Smooth muscle cell (in vitro differentiated cells): ENCODE results near the gene OAS3. TPM values are rescaled to one million over a fixed set of nuclear protein-coding genes. Genes with fewer than 3 reads are reported as not detected.

Experiments
- DNase-seq: peaks from one replicate; lab custom pipeline; 2025; ENCODE audit not compliant: unreplicated experiment; lab: John Stamatoyannopoulos, UW
- H2AFZ ChIP-seq: fragments of 200-600 bp; sonication (generic); 2 replicates; pipeline ENCODE4 v1.6.0; 2016; ENCODE audit warnings: antibody characterized with exemption, low read depth, mild to moderate bottlenecking
- H3F3A ChIP-seq: fragments of 200-600 bp; sonication (generic); 2 replicates; pipeline ENCODE4 v1.6.0; 2017; ENCODE audit warnings: antibody characterized with exemption, low read depth
- H3K27ac ChIP-seq: fragments of 200-600 bp; sonication (generic); 2 replicates; pipeline ENCODE4 v1.5.1; 2016; ENCODE audit warnings: low read depth, mild to moderate bottlenecking
- H3K27me3 ChIP-seq: fragments of 200-600 bp; sonication (generic); 2 replicates; pipeline ENCODE4 v1.6.1; 2016; ENCODE audit warnings: low read depth, mild to moderate bottlenecking
- H3K36me3 ChIP-seq: fragments of 200-600 bp; sonication (generic); 2 replicates; pipeline ENCODE4 v1.5.1; 2016; ENCODE audit warnings: low read depth
- H3K4me1 ChIP-seq: fragments of 200-600 bp; sonication (generic); 2 replicates; pipeline ENCODE4 v1.5.1; 2016; ENCODE audit warnings: low read depth
- H3K4me2 ChIP-seq: fragments of 200-600 bp; sonication (generic); 2 replicates; pipeline ENCODE4 v1.6.0; 2016; ENCODE audit warnings: mild to moderate bottlenecking
- H3K4me3 ChIP-seq: fragments of 200-600 bp; sonication (generic); 2 replicates; pipeline ENCODE4 v1.5.1; 2016; ENCODE audit warnings: mild to moderate bottlenecking
- H3K79me2 ChIP-seq: fragments of 200-600 bp; sonication (generic); 2 replicates; pipeline ENCODE4 v1.6.0; 2016; ENCODE audit warnings: low read depth, mild to moderate bottlenecking
- H3K9ac ChIP-seq: fragments of 200-600 bp; sonication (generic); 2 replicates; pipeline ENCODE4 v1.6.0; 2016; ENCODE audit warnings: low read depth
- H3K9me3 ChIP-seq: fragments of 200-600 bp; sonication (generic); replicated peaks from 2 replicates; pipeline ENCODE4 v1.5.1; 2016; ENCODE audit warnings: low read depth
- H4K20me1 ChIP-seq: fragments of 200-600 bp; sonication (generic); 2 replicates; pipeline ENCODE4 v1.6.0; 2016; ENCODE audit warnings: low read depth
- WGBS: methylation state at CpG from one replicate; pipeline ENCODE4 v1.1.7; 2016; ENCODE audit warnings: low lambda C conversion rate; 5-methylcytosine and 5-hydroxymethylcytosine counted together
- polyA plus RNA-seq: library from polyadenylated mRNA; unstranded; fragments of >200 nt; fragmentation: Nextera tagmentation; extraction: Ambion mirVana; gene quantifications from 2 replicates; pipeline ENCODE4 v1.2.1, GENCODE V29; 2016
- total RNA-seq: library from RNA; depleted of rRNA; stranded (reverse); fragments of >200 nt; gene quantifications from 2 replicates; pipeline ENCODE4 v1.2.3, GENCODE V29; 2014
- TF ChIP-seq, protein P1 (sequence below): fragments of 200-600 bp; sonication (generic); IDR thresholded peaks from 2 replicates; pipeline ENCODE4 v1.5.1; 2017; ENCODE audit warnings: borderline replicate concordance, mild to moderate bottlenecking, antibody characterized with exemption; ENCODE audit not compliant: insufficient read depth, poor library complexity, severe bottlenecking

The OAS3 gene
- total and polyA plus RNA-seq, 2 experiments from 2014 or later: 1.1 TPM; not detected in 1

DNA sequence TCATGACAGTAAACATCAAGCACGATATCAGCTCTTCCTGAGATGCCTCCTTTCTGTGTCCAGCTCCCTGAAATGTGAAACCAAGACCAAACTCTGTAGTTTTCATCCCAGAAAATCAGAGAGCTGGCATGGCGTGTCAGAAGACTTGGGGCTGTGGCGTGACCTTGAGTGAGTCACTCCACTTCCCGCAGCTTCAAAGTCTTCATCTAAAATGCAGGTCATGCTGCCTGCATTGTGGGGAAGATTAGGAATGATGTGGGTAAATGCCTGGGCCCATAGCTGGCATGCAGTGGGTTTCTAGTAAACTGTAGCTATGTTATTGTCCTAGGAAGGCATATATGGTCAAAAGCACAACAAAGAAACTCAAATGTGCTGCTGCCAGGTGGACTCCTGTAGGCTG lies 68.9 kb downstream of the OAS3 start:
- Histone ChIP-seq H3K4me3 (no peak overlapping the region), H3K4me2 (no peak overlapping the region), H2AFZ (no peak overlapping the region), H3K36me3 (no peaks in the 10 kb centered on the region), H3K27ac (peak overlapping the region; percentile 42), H3K9me3 (no peaks in the 10 kb centered on the region), H4K20me1 (no peaks in the 10 kb centered on the region), H3K9ac (no peak overlapping the region), H3K4me1 (no peaks in the 10 kb centered on the region), H3F3A (no peaks in the 10 kb centered on the region), H3K79me2 (no peaks in the 10 kb centered on the region), H3K27me3 (peaks cover 28% of the 10 kb centered on the region)
- DNase-seq: no peak
- WGBS: 64% methylated on average over 4 of the region's 4 CpGs
- TF ChIP-seq, protein P1, sequence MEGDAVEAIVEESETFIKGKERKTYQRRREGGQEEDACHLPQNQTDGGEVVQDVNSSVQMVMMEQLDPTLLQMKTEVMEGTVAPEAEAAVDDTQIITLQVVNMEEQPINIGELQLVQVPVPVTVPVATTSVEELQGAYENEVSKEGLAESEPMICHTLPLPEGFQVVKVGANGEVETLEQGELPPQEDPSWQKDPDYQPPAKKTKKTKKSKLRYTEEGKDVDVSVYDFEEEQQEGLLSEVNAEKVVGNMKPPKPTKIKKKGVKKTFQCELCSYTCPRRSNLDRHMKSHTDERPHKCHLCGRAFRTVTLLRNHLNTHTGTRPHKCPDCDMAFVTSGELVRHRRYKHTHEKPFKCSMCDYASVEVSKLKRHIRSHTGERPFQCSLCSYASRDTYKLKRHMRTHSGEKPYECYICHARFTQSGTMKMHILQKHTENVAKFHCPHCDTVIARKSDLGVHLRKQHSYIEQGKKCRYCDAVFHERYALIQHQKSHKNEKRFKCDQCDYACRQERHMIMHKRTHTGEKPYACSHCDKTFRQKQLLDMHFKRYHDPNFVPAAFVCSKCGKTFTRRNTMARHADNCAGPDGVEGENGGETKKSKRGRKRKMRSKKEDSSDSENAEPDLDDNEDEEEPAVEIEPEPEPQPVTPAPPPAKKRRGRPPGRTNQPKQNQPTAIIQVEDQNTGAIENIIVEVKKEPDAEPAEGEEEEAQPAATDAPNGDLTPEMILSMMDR: no peak

GRCh38 chr12:113010701-113011100 lies 72.4 kb downstream of the OAS3 start:
- TF ChIP-seq, protein P1: no peak

GRCh38 chr12:113014565-113014964 lies 76.3 kb downstream of the OAS3 start:
- H3K27ac ChIP-seq: no peak overlapping the region
- no peak overlapping the region for H3K9ac ChIP-seq
- TF ChIP-seq, protein P1: no peak
- H3K79me2 ChIP-seq: no peaks in the 10 kb centered on the region
- no peak overlapping the region for H3K4me2 ChIP-seq
- no peaks in the 10 kb centered on the region for H3K9me3 ChIP-seq
- DNase-seq: no peak
- WGBS: 91% methylated on average over 9 of the region's 9 CpGs
- no peak overlapping the region for H2AFZ ChIP-seq
- peaks cover 20% of the 10 kb centered on the region for H3K27me3 ChIP-seq
- H3K4me3 ChIP-seq: no peak overlapping the region
- no peaks in the 10 kb centered on the region for H4K20me1 ChIP-seq
- H3K4me1 ChIP-seq: no peaks in the 10 kb centered on the region
- no peaks in the 10 kb centered on the region for H3F3A ChIP-seq
- H3K36me3 ChIP-seq: no peaks in the 10 kb centered on the region

More at GRCh38 chr12:113010701-113011100, 72.4 kb downstream of the OAS3 start:
- Histone ChIP-seq H2AFZ (no peak overlapping the region), H3K27me3 (peaks cover 33% of the 10 kb centered on the region), H3F3A (no peaks in the 10 kb centered on the region), H3K9ac (no peak overlapping the region), H3K4me2 (no peak overlapping the region), H3K4me1 (no peaks in the 10 kb centered on the region), H3K79me2 (no peaks in the 10 kb centered on the region), H3K36me3 (no peaks in the 10 kb centered on the region), H3K27ac (no peak overlapping the region), H3K9me3 (no peaks in the 10 kb centered on the region), H3K4me3 (no peak overlapping the region), H4K20me1 (no peaks in the 10 kb centered on the region)
- 83% methylated on average over 2 of the region's 2 CpGs for WGBS
- no peak for DNase-seq

- Histone ChIP-seq H3K4me2 (no peak overlapping the region), H3K9me3 (no peaks in the 10 kb centered on the region), H3K4me3 (no peak overlapping the region), H4K20me1 (no peaks in the 10 kb centered on the region), H3K27ac (no peak overlapping the region), H3K36me3 (no peaks in the 10 kb centered on the region), H3K27me3 (peaks cover 27% of the 10 kb centered on the region), H3K9ac (no peak overlapping the region), H2AFZ (no peak overlapping the region), H3K4me1 (no peaks in the 10 kb centered on the region), H3F3A (no peaks in the 10 kb centered on the region), H3K79me2 (no peaks in the 10 kb centered on the region)
- DNase-seq: no peak
- TF ChIP-seq, protein P1: no peak
- WGBS: 90% methylated on average over 5 of the region's 5 CpGs
Observed at GRCh38 chr12:113016796-113017195, 78.5 kb downstream of the OAS3 start.
